ENCODE results near the gene RYK. TPM values are rescaled to one million over a fixed set of nuclear protein-coding genes. Genes with fewer than 3 reads are reported as not detected.

Gene RYK
- total and polyA plus RNA-seq, 2 experiments from 2014 or later, result 24.9 to 94.8 TPM

DNA sequence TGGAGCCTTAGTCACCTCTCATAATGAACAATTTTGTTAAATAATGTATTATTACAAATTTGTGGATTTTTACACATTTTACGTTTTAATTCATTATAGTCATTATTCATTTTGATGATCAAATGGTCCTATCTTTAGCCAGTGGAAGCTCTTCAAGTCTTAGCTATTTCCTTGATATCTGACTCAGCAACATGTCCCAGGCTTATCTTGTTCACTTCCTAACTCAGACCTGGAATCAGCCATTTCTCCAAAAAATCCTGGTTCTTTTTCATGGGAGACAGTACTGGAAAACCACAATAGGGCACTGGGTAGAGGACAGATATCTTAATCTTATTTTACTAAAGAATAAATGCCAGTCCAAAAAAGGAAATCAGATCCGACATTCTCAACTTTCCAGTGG is 56.4 kb downstream of the RYK start (continued):
- TF ChIP-seq, protein P1, sequence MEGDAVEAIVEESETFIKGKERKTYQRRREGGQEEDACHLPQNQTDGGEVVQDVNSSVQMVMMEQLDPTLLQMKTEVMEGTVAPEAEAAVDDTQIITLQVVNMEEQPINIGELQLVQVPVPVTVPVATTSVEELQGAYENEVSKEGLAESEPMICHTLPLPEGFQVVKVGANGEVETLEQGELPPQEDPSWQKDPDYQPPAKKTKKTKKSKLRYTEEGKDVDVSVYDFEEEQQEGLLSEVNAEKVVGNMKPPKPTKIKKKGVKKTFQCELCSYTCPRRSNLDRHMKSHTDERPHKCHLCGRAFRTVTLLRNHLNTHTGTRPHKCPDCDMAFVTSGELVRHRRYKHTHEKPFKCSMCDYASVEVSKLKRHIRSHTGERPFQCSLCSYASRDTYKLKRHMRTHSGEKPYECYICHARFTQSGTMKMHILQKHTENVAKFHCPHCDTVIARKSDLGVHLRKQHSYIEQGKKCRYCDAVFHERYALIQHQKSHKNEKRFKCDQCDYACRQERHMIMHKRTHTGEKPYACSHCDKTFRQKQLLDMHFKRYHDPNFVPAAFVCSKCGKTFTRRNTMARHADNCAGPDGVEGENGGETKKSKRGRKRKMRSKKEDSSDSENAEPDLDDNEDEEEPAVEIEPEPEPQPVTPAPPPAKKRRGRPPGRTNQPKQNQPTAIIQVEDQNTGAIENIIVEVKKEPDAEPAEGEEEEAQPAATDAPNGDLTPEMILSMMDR (conservative IDR thresholded peaks at IDR 0.05; ENCODE audit: low read depth in 2 of 2), result no peak
- TF ChIP-seq NANOG (IDR thresholded peaks at IDR 0.05; ENCODE audit: borderline replicate concordance), result no peak
- no peak for TF ChIP-seq STAT1 (IDR thresholded peaks at IDR 0.05; ENCODE audit: unreplicated experiment)
- no peak for TF ChIP-seq ZNF331 (CRISPR knock-in tag; IDR thresholded peaks at IDR 0.05; ENCODE audit: low read depth)
- TF ChIP-seq EZH2 (IDR thresholded peaks at IDR 0.05; ENCODE audit: low read depth, unreplicated experiment), result no peak
- TF ChIP-seq JUNB (IDR thresholded peaks at IDR 0.05; ENCODE audit: unreplicated experiment), result no peak
- TF ChIP-seq EZH2phosphoT487 (IDR thresholded peaks at IDR 0.05; ENCODE audit: unreplicated experiment), result no peak

DNA sequence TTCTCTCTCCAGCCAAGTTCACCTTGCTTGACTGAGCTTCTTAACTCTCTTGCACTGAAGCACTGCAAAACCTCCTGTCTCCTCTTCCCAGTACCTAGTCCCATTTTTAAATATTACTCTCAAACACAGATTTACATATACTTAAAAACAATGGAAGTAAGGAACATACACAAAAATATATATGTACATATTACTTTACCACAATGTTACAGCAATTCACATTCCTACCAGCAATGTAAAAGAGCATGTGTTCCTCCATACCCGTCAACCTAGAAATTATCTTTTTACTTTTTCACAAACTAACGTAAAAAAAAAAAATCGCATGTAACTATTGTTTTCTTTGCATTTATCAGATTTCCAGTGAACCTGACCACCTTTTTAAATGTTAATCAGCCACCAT is 60.4 kb downstream of the RYK start:
- Histone ChIP-seq H3K27ac (ENCODE audit: low read depth) (no peak overlapping the region), H3F3A (replicated peaks; ENCODE audit: low read depth) (no peaks in the 10 kb centered on the region), H3K4me1 (ENCODE audit: insufficient read depth) (peaks cover 6% of the 10 kb centered on the region; the same call in 1 of the 2 replicates), H3K36me3 (ENCODE audit: insufficient read depth) (no peaks in the 10 kb centered on the region; the same call in 1 of the 2 replicates), H3K79me2 (replicated peaks; ENCODE audit: insufficient read depth) (no peaks in the 10 kb centered on the region), H3K27me3 (ENCODE audit: insufficient read depth) (no peaks in the 10 kb centered on the region), H3K4me2 (no peak overlapping the region), H3K9me2 (ENCODE audit: insufficient read depth) (no peaks in the 10 kb centered on the region), H2AFZ (no peak overlapping the region), H3K4me3 (no peak overlapping the region), H4K20me1 (replicated peaks; ENCODE audit: insufficient read depth) (no peaks in the 10 kb centered on the region)
- ATAC-seq (peak; percentile 28; the same call in 2 of the 3 replicates), DNase-seq (ENCODE audit: low spot score) (no peak)
- peaks cover 13% of the 10 kb centered on the region for H3K4me1 Mint-ChIP-seq
- no peak for TF ChIP-seq EZH2phosphoT487 (IDR thresholded peaks at IDR 0.05; ENCODE audit: unreplicated experiment)
- TF ChIP-seq, protein P1 (conservative IDR thresholded peaks at IDR 0.05; ENCODE audit: low read depth in 2 of 2), result peak in 1 of 2 experiments; percentile 26; a peak in 2 of 4 replicates
- no peaks in the 10 kb centered on the region for H3K27me3 Mint-ChIP-seq (ENCODE audit: insufficient read depth, low read depth, poor library complexity)
- H3K27ac Mint-ChIP-seq, result peak overlapping the region; percentile 52
- no peaks in the 10 kb centered on the region for H3K9me3 Mint-ChIP-seq
- no peak overlapping the region for H3K4me3 Mint-ChIP-seq
- H3K36me3 Mint-ChIP-seq (ENCODE audit: low read depth), result peaks cover 25% of the 10 kb centered on the region; the same call in 2 of the 3 replicates

DNA sequence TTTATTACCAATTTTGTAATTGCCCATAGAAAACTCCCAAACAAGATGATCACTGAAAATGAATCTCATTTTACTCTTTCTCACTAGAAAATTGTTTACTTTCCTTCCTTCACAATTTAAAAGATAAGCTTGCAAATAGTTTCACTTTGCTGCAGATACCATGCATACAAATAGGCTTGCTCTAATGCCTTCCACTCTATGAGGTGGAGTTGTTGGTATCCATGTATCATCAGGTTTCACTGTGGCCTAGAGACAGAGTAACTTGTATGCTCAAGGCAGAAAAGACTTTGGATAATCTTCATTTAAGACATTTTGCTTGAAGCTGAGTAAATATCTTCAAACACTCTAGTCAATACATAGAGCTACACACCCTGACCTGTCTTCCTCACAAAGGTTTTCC is 60.8 kb downstream of the RYK start:
- TF ChIP-seq EZH2 (IDR thresholded peaks at IDR 0.05; ENCODE audit: low read depth, unreplicated experiment) (no peak), EZH2phosphoT487 (IDR thresholded peaks at IDR 0.05; ENCODE audit: unreplicated experiment) (no peak), ZNF331 (CRISPR knock-in tag; IDR thresholded peaks at IDR 0.05; ENCODE audit: low read depth) (no peak)
- TF ChIP-seq, protein P1 (conservative IDR thresholded peaks at IDR 0.05; ENCODE audit: low read depth in 2 of 2), result no peak
- H2AFZ ChIP-seq, result no peak overlapping the region
- Mint-ChIP-seq H3K36me3 (ENCODE audit: low read depth) (peaks cover 21% of the 10 kb centered on the region; the same call in 2 of the 3 replicates), H3K9me3 (no peaks in the 10 kb centered on the region), H3K27ac (peak overlapping the region; percentile 52), H3K27me3 (ENCODE audit: insufficient read depth, low read depth, poor library complexity) (no peaks in the 10 kb centered on the region), H3K4me3 (no peak overlapping the region), H3K4me1 (peaks cover 13% of the 10 kb centered on the region)
- ATAC-seq, result peak; percentile 54
- no peaks in the 10 kb centered on the region for H4K20me1 ChIP-seq (replicated peaks; ENCODE audit: insufficient read depth)
- no peaks in the 10 kb centered on the region for H3K79me2 ChIP-seq (replicated peaks; ENCODE audit: insufficient read depth)
- peaks cover 6% of the 10 kb centered on the region; the same call in 1 of the 2 replicates for H3K4me1 ChIP-seq (ENCODE audit: insufficient read depth)
- no peak for DNase-seq (ENCODE audit: low spot score)
- no peak overlapping the region for H3K4me2 ChIP-seq
- H3K27me3 ChIP-seq (ENCODE audit: insufficient read depth), result no peaks in the 10 kb centered on the region
- H3K36me3 ChIP-seq (ENCODE audit: insufficient read depth), result no peaks in the 10 kb centered on the region; the same call in 1 of the 2 replicates
- H3K27ac ChIP-seq (ENCODE audit: low read depth), result no peak overlapping the region
- H3K4me3 ChIP-seq, result no peak overlapping the region
- no peaks in the 10 kb centered on the region for H3F3A ChIP-seq (replicated peaks; ENCODE audit: low read depth)
- H3K9me2 ChIP-seq (ENCODE audit: insufficient read depth), result no peaks in the 10 kb centered on the region
